IMR-90 (cell line): ENCODE results near the gene STARD4. TPM values are rescaled to one million over a fixed set of nuclear protein-coding genes. Genes with fewer than 3 reads are reported as not detected.

ENCODE experiments used
- ATAC-seq: fragments of 200-7000 bp; cut with Tn5 transposase; 2 replicates; pipeline ENCODE4 v1.9.1; 2020; ENCODE audit warnings: low read depth, mild to moderate bottlenecking, moderate library complexity
- BruUV-seq: library from RNA; stranded (reverse); fragments of 400-500 nt; replicated peaks from 2 replicates; lab custom pipeline; 2021; lab: Mats Ljungman, UMichigan
- CTCF ChIA-PET: fragments of 300-600 bp; formaldehyde crosslinking; extraction: SDS; loops from one replicate; lab custom pipeline; 2021; ENCODE audit warnings: antibody characterized with exemption; lab: Yijun Ruan, JAX
- POLR2A ChIA-PET: fragments of 300-600 bp; sonication (Branson Sonifier 250); formaldehyde crosslinking; loops from one replicate; lab custom pipeline; 2022; ENCODE audit warnings: antibody characterized with exemption; ENCODE audit not compliant: unreplicated experiment; lab: Charles Lee
- DNase-seq: peaks from one replicate; pipeline ENCODE4 v3.0.0; 2013
- H2AFZ ChIP-seq: replicated peaks from 2 replicates; pipeline ENCODE3; 2013; ENCODE audit warnings: low read length, mild to moderate bottlenecking; ENCODE audit not compliant: poor library complexity
- H2AK5ac ChIP-seq: 2 replicates; pipeline ENCODE4 v1.6.1; 2013; ENCODE audit warnings: low read depth, low read length, inconsistent platforms
- H2AK9ac ChIP-seq: replicated peaks from 2 replicates; pipeline ENCODE3; 2013; ENCODE audit warnings: mild to moderate bottlenecking, low read depth, low read length, moderate library complexity; ENCODE audit not compliant: poor library complexity
- H2BK120ac ChIP-seq: 2 replicates; pipeline ENCODE4 v1.6.1; 2013; ENCODE audit warnings: low read depth, low read length, inconsistent platforms
- H2BK15ac ChIP-seq: 3 replicates; pipeline ENCODE4 v1.6.1; 2013; ENCODE audit warnings: low read depth, low read length, inconsistent platforms
- H2BK20ac ChIP-seq: 2 replicates; pipeline ENCODE4 v1.6.1; 2013; ENCODE audit warnings: low read depth, mild to moderate bottlenecking, inconsistent platforms, low read length, moderate library complexity
- H2BK5ac ChIP-seq: 2 replicates; pipeline ENCODE4 v1.6.1; 2013; ENCODE audit warnings: mild to moderate bottlenecking, low read depth, low read length, inconsistent platforms; ENCODE audit not compliant: poor library complexity, severe bottlenecking
- H3K14ac ChIP-seq: replicated peaks from 2 replicates; pipeline ENCODE4 v1.6.1; 2013; ENCODE audit warnings: low read depth, low read length, inconsistent platforms
- H3K18ac ChIP-seq: 2 replicates; pipeline ENCODE4 v1.6.1; 2013; ENCODE audit warnings: low read depth, low read length, control low read depth
- H3K23ac ChIP-seq: 2 replicates; pipeline ENCODE4 v1.6.1; 2013; ENCODE audit warnings: low read depth, low read length, inconsistent platforms
- H3K27ac ChIP-seq: 2 replicates; pipeline ENCODE4 v1.5.1; 2013; ENCODE audit warnings: mild to moderate bottlenecking, control low read depth, low read length; ENCODE audit not compliant: insufficient read depth
- H3K27me3 ChIP-seq: 2 replicates; pipeline ENCODE4 v1.6.1; 2013; ENCODE audit warnings: low read length; ENCODE audit not compliant: control insufficient read depth, insufficient read depth
- H3K36me3 ChIP-seq: 2 replicates; pipeline ENCODE4 v1.6.1; 2013; ENCODE audit warnings: low read length, mixed read lengths; ENCODE audit not compliant: control insufficient read depth, insufficient read depth
- H3K4ac ChIP-seq: 2 replicates; pipeline ENCODE4 v1.6.1; 2013; ENCODE audit warnings: low read depth, low read length, inconsistent platforms
- H3K4me1 ChIP-seq: 2 replicates; pipeline ENCODE4 v1.6.1; 2013; ENCODE audit warnings: low read length, mixed read lengths; ENCODE audit not compliant: control insufficient read depth, insufficient read depth
- H3K4me2 ChIP-seq: 2 replicates; pipeline ENCODE4 v1.6.1; 2013; ENCODE audit warnings: low read depth, mild to moderate bottlenecking, control low read depth, low read length, moderate library complexity
- H3K4me3 ChIP-seq: 2 replicates; pipeline ENCODE4 v1.5.1; 2013; ENCODE audit warnings: low read depth, mild to moderate bottlenecking, control low read depth, low read length, moderate library complexity; ENCODE audit not compliant: insufficient read depth
- H3K56ac ChIP-seq: 2 replicates; pipeline ENCODE4 v1.6.1; 2013; ENCODE audit warnings: low read length, inconsistent platforms; ENCODE audit not compliant: insufficient read depth; ENCODE audit errors: extremely low read depth
- H3K79me1 ChIP-seq, 2 experiments: 2 replicates each; pipeline ENCODE4 v1.6.1; 2013; ENCODE audit warnings: low read length in 2 of 2, inconsistent platforms in 1 of 2, low read depth in 1 of 2
- H3K9ac ChIP-seq: 2 replicates; pipeline ENCODE4 v1.6.1; 2013; ENCODE audit warnings: low read depth, low read length, control low read depth
- H3K9me1 ChIP-seq: 2 replicates; pipeline ENCODE4 v1.6.1; 2013; ENCODE audit warnings: low read length, inconsistent platforms; ENCODE audit not compliant: insufficient read depth
- H3K9me3 ChIP-seq: 2 replicates; pipeline ENCODE4 v1.6.1; 2013; ENCODE audit warnings: low read length; ENCODE audit not compliant: control insufficient read depth, insufficient read depth
- H4K20me1 ChIP-seq: 2 replicates; pipeline ENCODE4 v1.6.1; 2013; ENCODE audit warnings: low read length, inconsistent platforms; ENCODE audit not compliant: insufficient read depth
- H4K5ac ChIP-seq: 2 replicates; pipeline ENCODE4 v1.6.1; 2013; ENCODE audit warnings: mild to moderate bottlenecking, low read depth, low read length, control low read depth
- H4K8ac ChIP-seq, 2 experiments: 2 replicates each; pipeline ENCODE4 v1.6.1; 2013; ENCODE audit warnings: low read depth in 2 of 2, low read length in 2 of 2, control low read depth in 1 of 2, inconsistent platforms in 1 of 2
- H4K91ac ChIP-seq: 2 replicates; pipeline ENCODE4 v1.6.1; 2013; ENCODE audit warnings: low read depth, low read length, inconsistent platforms; ENCODE audit not compliant: insufficient read depth
- BHLHE40 ChIP-seq: fragments of 150-350 bp; IDR thresholded peaks from 2 replicates; pipeline ENCODE4 v1.6.1; 2016; ENCODE audit warnings: mild to moderate bottlenecking, low read depth, low read length
- CEBPB ChIP-seq: IDR thresholded peaks from 2 replicates; pipeline ENCODE4 v1.6.1; 2012; ENCODE audit warnings: low read depth, low read length, improper control_type of control experiment
- CHD1 ChIP-seq: IDR thresholded peaks from 2 replicates; pipeline ENCODE4 v1.6.1; 2012; ENCODE audit warnings: low read depth, low read length, improper control_type of control experiment
- CTCF ChIP-seq: conservative IDR thresholded peaks from 2 replicates; pipeline ENCODE4 v1.5.1; 2012; ENCODE audit warnings: mild to moderate bottlenecking, low read depth, low read length, improper control_type of control experiment
- ELK1 ChIP-seq: fragments of 150-350 bp; IDR thresholded peaks from 2 replicates; pipeline ENCODE4 v1.6.1; 2016; ENCODE audit warnings: low read depth, mild to moderate bottlenecking, low read length, moderate library complexity, borderline replicate concordance
- FOS ChIP-seq: fragments of 150-350 bp; IDR thresholded peaks from 2 replicates; pipeline ENCODE4 v1.6.1; 2016; ENCODE audit warnings: low read depth, low read length
- MAFK ChIP-seq: IDR thresholded peaks from 2 replicates; pipeline ENCODE4 v1.6.1; 2012; ENCODE audit warnings: low read depth, low read length, improper control_type of control experiment
- MAZ ChIP-seq: IDR thresholded peaks from 2 replicates; pipeline ENCODE4 v1.6.1; 2012; ENCODE audit warnings: low read depth, mild to moderate bottlenecking, low read length, improper control_type of control experiment, moderate library complexity, borderline replicate concordance
- MXI1 ChIP-seq: IDR thresholded peaks from 2 replicates; pipeline ENCODE4 v1.6.1; 2012; ENCODE audit warnings: low read depth, mild to moderate bottlenecking, low read length, moderate library complexity, borderline replicate concordance
- NFE2L2 ChIP-seq: fragments of 150-350 bp; IDR thresholded peaks from 2 replicates; pipeline ENCODE4 v1.6.1; 2016; ENCODE audit warnings: low read depth, mild to moderate bottlenecking, low read length
- POLR2A ChIP-seq: IDR thresholded peaks from 2 replicates; pipeline ENCODE4 v1.6.1; 2012; ENCODE audit warnings: mild to moderate bottlenecking, low read depth, low read length
- RAD21 ChIP-seq: IDR thresholded peaks from 2 replicates; pipeline ENCODE4 v1.6.1; 2012; ENCODE audit warnings: low read length, improper control_type of control experiment
- RCOR1 ChIP-seq: IDR thresholded peaks from 2 replicates; pipeline ENCODE4 v1.6.1; 2012; ENCODE audit warnings: mild to moderate bottlenecking, low read length, improper control_type of control experiment; ENCODE audit not compliant: insufficient replicate concordance
- RFX5 ChIP-seq: IDR thresholded peaks from 2 replicates; pipeline ENCODE4 v1.8.0; 2012; ENCODE audit warnings: low read depth, mild to moderate bottlenecking, low read length, moderate library complexity
- SMC3 ChIP-seq: fragments of 150-350 bp; IDR thresholded peaks from 2 replicates; pipeline ENCODE4 v1.6.1; 2016; ENCODE audit warnings: low read depth, mild to moderate bottlenecking, antibody characterized with exemption, low read length, moderate library complexity
- USF2 ChIP-seq: fragments of 150-350 bp; IDR thresholded peaks from 2 replicates; pipeline ENCODE4 v1.6.1; 2017; ENCODE audit warnings: mild to moderate bottlenecking, antibody characterized with exemption, low read length, low read depth
- WGBS, 2 experiments: methylation state at CpG; one replicate each; pipeline versions ENCODE4 v1.1.5 to v1.1.7; 2013; ENCODE audit warnings: missing lambda C conversion rate in 2 of 2; ENCODE audit not compliant: insufficient read length in 1 of 2; ENCODE audit errors: extremely low coverage in 2 of 2; 5-methylcytosine and 5-hydroxymethylcytosine counted together
- dilution Hi-C: fragments of 300-500 bp; cut with HindIII; formaldehyde crosslinking; loops from one replicate; pipeline ENCODE4 v1.14.3; 2018; ENCODE audit warnings: low sequenced_read_pairs; ENCODE audit not compliant: unreplicated experiment
- in situ Hi-C: fragments of 300-500 bp; cut with MboI; formaldehyde crosslinking; loops from 3 replicates; pipeline ENCODE4 v1.14.3; 2019; ENCODE audit warnings: low sequenced_read_pairs, inconsistent platforms, mixed read lengths
- intact Hi-C: fragments of 100-400 bp; cut with micrococcal nuclease; formaldehyde crosslinking; loops from 2 replicates; pipeline ENCODE4 v1.10.0; 2022
- polyA plus RNA-seq, 3 experiments: library from polyadenylated mRNA; depleted of rRNA; stranded (reverse); fragments of >200 nt; gene quantifications; 2 replicates each; pipeline ENCODE4 v1.2.3, GENCODE V29; 2012; ENCODE audit warnings: low replicate concordance in 1 of 3
- total RNA-seq: library from RNA; depleted of rRNA; stranded (reverse); fragments of >200 nt; gene quantifications from 2 replicates; pipeline ENCODE4 v1.2.3, GENCODE V29; 2012

The STARD4 gene
- total and polyA plus RNA-seq, 2 of the 4 experiments (the other 2 are of a cell fraction) = 21.5 to 30.3 TPM

- Histone ChIP-seq H3K4ac (no peak overlapping the region), H3K27ac (no peak overlapping the region), H4K91ac (no peak overlapping the region), H3K36me3 (no peaks in the 10 kb centered on the region), H3K4me3 (no peak overlapping the region), H3K23ac (no peak overlapping the region), H2BK120ac (no peak overlapping the region), H3K14ac (no peak overlapping the region), H2AK5ac (no peak overlapping the region), H4K8ac (no peak overlapping the region), H3K56ac (no peak overlapping the region), H3K79me1 (no peaks in the 10 kb centered on the region), H4K5ac (no peak overlapping the region), H3K9me1 (no peaks in the 10 kb centered on the region), H2BK15ac (no peak overlapping the region), H3K27me3 (no peaks in the 10 kb centered on the region), H3K18ac (no peak overlapping the region), H3K9ac (no peak overlapping the region), H2BK20ac (no peak overlapping the region), H2BK5ac (peak overlapping the region; percentile 36), H4K20me1 (no peaks in the 10 kb centered on the region), H2AK9ac (no peak overlapping the region), H3K9me3 (no peaks in the 10 kb centered on the region), H2AFZ (no peak overlapping the region), H3K4me1 (no peaks in the 10 kb centered on the region), H3K4me2 (no peak overlapping the region)
- dilution Hi-C loops = no loop called here
- WGBS, 2 experiments = no CpG with 5 or more reads among the region's 4 CpGs
- intact Hi-C loops = no loop called here
- CTCF ChIA-PET = no interaction called here
- POLR2A ChIA-PET = no interaction called here
- DNase-seq = no peak
- TF ChIP-seq RCOR1 (no peak), BHLHE40 (no peak), FOS (no peak), CTCF (no peak), SMC3 (no peak), POLR2A (no peak), RFX5 (no peak), NFE2L2 (no peak), MAFK (no peak), USF2 (no peak), MAZ (no peak), RAD21 (no peak), CEBPB (no peak), CHD1 (no peak), MXI1 (no peak), ELK1 (no peak)
- no TSS peak for BruUV-seq
- ATAC-seq = no peak
- in situ Hi-C loops = no loop called here
These were observed 32.0 kb downstream of the STARD4 start for GRCh38 chr5:111480346-111480745.
